H1 (cell line): ENCODE results near the gene TLCD3B. TPM values are rescaled to one million over a fixed set of nuclear protein-coding genes. Genes with fewer than 3 reads are reported as not detected.

ENCODE experiments used
- BACH1 ChIP-seq: IDR thresholded peaks from 2 replicates; pipeline ENCODE4 v1.6.1; 2012; ENCODE audit warnings: low read length, improper control_type of control experiment
- SIN3A ChIP-seq, 2 experiments: IDR thresholded peaks in 1 of 2; conservative IDR thresholded peaks in 1 of 2; 2 replicates each; pipeline ENCODE4 v1.6.1; 2011 to 2012; ENCODE audit warnings: low read length in 2 of 2, improper control_type of control experiment in 1 of 2, low read depth in 1 of 2, mild to moderate bottlenecking in 1 of 2
- polyA plus RNA-seq, 7 experiments: library from polyadenylated mRNA; depleted of rRNA in 3 of 7; stranded (reverse) in 5 of 7; unstranded in 2 of 7; fragments of >200 nt in 5 of 7; fragments of 200-250 nt in 2 of 7; gene quantifications; 1 replicate in 5 of 7; 2 replicates in 1 of 7; 4 replicates in 1 of 7; pipeline versions ENCODE4 v1.2.1 to v1.2.3, GENCODE V29; 2011 to 2013; ENCODE audit warnings: missing spikeins in 2 of 7, mixed read lengths in 2 of 7
- total RNA-seq: library from RNA; stranded (reverse); fragmentation: NEBNext Ultra II Directional; extraction: Animal tissue kit (Norgen Biotek cat#: 25700); gene quantifications from 2 replicates; pipeline ENCODE4 v1.2.1, GENCODE V29; 2021
- TF ChIP-seq, protein P1 (sequence below): IDR thresholded peaks from 2 replicates; pipeline ENCODE4 v1.6.1; 2012; ENCODE audit warnings: inconsistent platforms

Gene TLCD3B
- total and polyA plus RNA-seq, 2 of the 8 experiments (the other 6 are each of a cell fraction or from before 2014, with no cell fraction given): 15.2 to 26.9 TPM

- peak; percentile 83 to 94; a peak in 3 of 4 replicates for TF ChIP-seq SIN3A (conservative IDR thresholded peaks at IDR 0.05 in 1 of 2, IDR thresholded peaks at IDR 0.05 in 1 of 2; ENCODE audit: low read depth in 1 of 2, low read length in 2 of 2)
- TF ChIP-seq BACH1: 0 out of 2 replicates have a peak, but pooled peaks have one; percentile 18
- TF ChIP-seq, protein P1, sequence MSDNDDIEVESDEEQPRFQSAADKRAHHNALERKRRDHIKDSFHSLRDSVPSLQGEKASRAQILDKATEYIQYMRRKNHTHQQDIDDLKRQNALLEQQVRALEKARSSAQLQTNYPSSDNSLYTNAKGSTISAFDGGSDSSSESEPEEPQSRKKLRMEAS: peak; percentile 41; the same call in 1 of the 2 replicates
Observed at GRCh38 chr16:30028438-30029076, 2.5 kb downstream of the TLCD3B start (continued).
